Mucosa of descending colon (tissue), 3 donors: ENCODE results near the gene RAD51B. TPM values are rescaled to one million over a fixed set of nuclear protein-coding genes. Genes with fewer than 3 reads are reported as not detected.
A peak's percentile ranks its signal among the peaks of the same experiment; 100 is the strongest.
"Not testable (repeated sequence)": the region's sequence is repeated elsewhere in the genome, so short reads cannot be mapped to it uniquely, and the experiment has no call there.

Experiments
- ATAC-seq: fragments of 200-7000 bp; cut with Tn5 transposase; one replicate; pipeline ENCODE4 v1.9.1; 2020; ENCODE audit warnings: mild to moderate bottlenecking, moderate library complexity
- DNase-seq, 3 donors: peaks; one replicate each; pipeline ENCODE4 v3.0.0-alpha.2; 2020
- H3K36me3 ChIP-seq: fragments of 200-600 bp; one replicate; pipeline ENCODE4 v1.8.0; 2021; ENCODE audit warnings: low read depth, mild to moderate bottlenecking
- H3K4me1 ChIP-seq: fragments of 200-600 bp; one replicate; pipeline ENCODE4 v1.8.0; 2021; ENCODE audit warnings: low read depth, mild to moderate bottlenecking
- H3K4me3 ChIP-seq: fragments of 200-600 bp; one replicate; pipeline ENCODE4 v1.8.0; 2021; ENCODE audit warnings: mild to moderate bottlenecking
- H3K9me3 ChIP-seq: fragments of 200-600 bp; one replicate; pipeline ENCODE4 v1.8.0; 2021; ENCODE audit warnings: mild to moderate bottlenecking
- CTCF ChIP-seq: fragments of 200-600 bp; IDR thresholded peaks from one replicate; pipeline ENCODE4 v1.8.0; 2022; ENCODE audit warnings: antibody characterized with exemption, mild to moderate bottlenecking
- intact Hi-C, 2 donors: fragments of 100-400 bp; cut with DNase I in 1 of 2; cut with micrococcal nuclease in 1 of 2; formaldehyde crosslinking; loops; one replicate each; pipeline versions ENCODE4 v1.11.0 to v1.11.1; 2022; cut with DNase I, micrococcal nuclease
- total RNA-seq, 3 donors: library from RNA; stranded (reverse); fragmentation: NEBNext Ultra II Directional in 2 of 3; extraction: Animal tissue kit (Norgen Biotek cat#: 25700) in 2 of 3; gene quantifications; one replicate each; pipeline versions ENCODE4 v1.2.1 to v1.2.4, GENCODE V29; 2021 to 2023
- donor health status: DM: no; HTN: no; CAD: no; lungs with moderate emphysema.
- donor health status: DM: no; HTN: no; CAD: no.
- donor health status: DM: no; HTN: yes; CAD: no.

RAD51B gene
- total RNA-seq, 3 donors from 2014 or later: 15.8 to 23.3 (median 20.9) TPM

- ATAC-seq (peak; percentile 11), DNase-seq (no peak)
- H3K4me3 ChIP-seq: no peak overlapping the region
- intact Hi-C loops: no loop called here
- no peaks in the 10 kb centered on the region for H3K9me3 ChIP-seq
- no peak for TF ChIP-seq CTCF
- H3K4me1 ChIP-seq: peaks cover 6% of the 10 kb centered on the region
- no peaks in the 10 kb centered on the region for H3K36me3 ChIP-seq
These were observed 293.9 kb downstream of the RAD51B start for GRCh38 chr14:68113343-68113930.

GRCh38 chr14:68115952-68116351 lies 296.4 kb downstream of the RAD51B start:
- H3K4me1 ChIP-seq, intact Hi-C loops, H3K4me3 ChIP-seq, ATAC-seq, DNase-seq, H3K9me3 ChIP-seq, H3K36me3 ChIP-seq: not testable (repeated sequence)

GRCh38 chr14:68122651-68123050 lies 303.1 kb downstream of the RAD51B start:
- ATAC-seq (no peak), DNase-seq (no peak)
- no peaks in the 10 kb centered on the region for H3K36me3 ChIP-seq
- intact Hi-C loops: no loop called here
- no peaks in the 10 kb centered on the region for H3K9me3 ChIP-seq
- no peaks in the 10 kb centered on the region for H3K4me1 ChIP-seq
- TF ChIP-seq CTCF: no peak
- H3K4me3 ChIP-seq: no peak overlapping the region

GRCh38 chr14:68124050-68124449 lies 304.5 kb downstream of the RAD51B start:
- H3K4me3 ChIP-seq: no peak overlapping the region
- TF ChIP-seq CTCF: no peak
- intact Hi-C loops: no loop called here
- no peaks in the 10 kb centered on the region for H3K9me3 ChIP-seq
- DNase-seq (no peak), ATAC-seq (no peak)
- H3K36me3 ChIP-seq: no peaks in the 10 kb centered on the region
- H3K4me1 ChIP-seq: no peaks in the 10 kb centered on the region

GRCh38 chr14:68124979-68125731 lies 305.6 kb downstream of the RAD51B start:
- H3K36me3 ChIP-seq: no peaks in the 10 kb centered on the region
- intact Hi-C loops: no loop called here
- DNase-seq (no peak), ATAC-seq (no peak)
- H3K4me1 ChIP-seq: no peaks in the 10 kb centered on the region
- no peaks in the 10 kb centered on the region for H3K9me3 ChIP-seq
- no peak for TF ChIP-seq CTCF
- H3K4me3 ChIP-seq: no peak overlapping the region

GRCh38 chr14:68127166-68127565 lies 307.6 kb downstream of the RAD51B start:
- DNase-seq (no peak), ATAC-seq (no peak)
- intact Hi-C loops: no loop called here
- no peaks in the 10 kb centered on the region for H3K36me3 ChIP-seq
- no peak overlapping the region for H3K4me3 ChIP-seq
- TF ChIP-seq CTCF: no peak
- no peaks in the 10 kb centered on the region for H3K4me1 ChIP-seq
- no peaks in the 10 kb centered on the region for H3K9me3 ChIP-seq
